Measurements from ENCODE around the gene KLHL33. TPM values are rescaled to one million over a fixed set of nuclear protein-coding genes. Genes with fewer than 3 reads are reported as not detected.
"Not testable (repeated sequence)": the region's sequence is repeated elsewhere in the genome, so short reads cannot be mapped to it uniquely, and the experiment has no call there.

KLHL33 gene
- total RNA-seq, 4 donors from 2014 or later: 1.2 to 4.5 (median 1.8) TPM

- Histone ChIP-seq H3K4me3 (no peak overlapping the region), H3K9me3 (no peaks in the 10 kb centered on the region), H3K27ac (no peak overlapping the region), H3K4me1 (no peaks in the 10 kb centered on the region), H3K27me3 (no peaks in the 10 kb centered on the region), H3K36me3 (peaks cover 0 to 83% (median 40%) of the 10 kb centered on the region in 3 donors)
- DNase-seq (ENCODE audit: low spot score in 2 of 2): no peak
- no peak for TF ChIP-seq POLR2A (IDR thresholded peaks at IDR 0.05)
- no peak for TF ChIP-seq EP300 (IDR thresholded peaks at IDR 0.05)
- TF ChIP-seq CTCF (IDR thresholded peaks at IDR 0.05): no peak
- 94 to 95% methylated on average over 5 of the region's 5 CpGs for WGBS, 2 donors
Measured at GRCh38 chr14:20446889-20447288, 10.9 kb upstream of the KLHL33 start.

GRCh38 chr14:20443650-20444049 is 7.7 kb upstream of the KLHL33 start:
- DNase-seq (ENCODE audit: low spot score in 2 of 2); H3K4me1 ChIP-seq; H3K27me3 ChIP-seq; H3K4me3 ChIP-seq; H3K9me3 ChIP-seq; H3K27ac ChIP-seq: not testable (repeated sequence)
- H3K36me3 ChIP-seq: peaks cover 0 to 51% (median 24%) of the 10 kb centered on the region in 3 donors
- WGBS, 2 donors: 46 to 67% methylated on average over 3 to 4 of the region's 4 CpGs

- WGBS, 2 donors: 85 to 91% methylated on average over 2 of the region's 2 CpGs
Measured at GRCh38 chr14:20441461-20441860, 5.5 kb upstream of the KLHL33 start.

GRCh38 chr14:20440882-20441281 is 4.9 kb upstream of the KLHL33 start:
- Histone ChIP-seq H3K27me3 (no peaks in the 10 kb centered on the region), H3K27ac (no peak overlapping the region), H3K4me3 (no peak overlapping the region), H3K9me3 (no peaks in the 10 kb centered on the region), H3K36me3 (peaks cover 0 to 23% (median 4%) of the 10 kb centered on the region in 3 donors), H3K4me1 (peaks cover 0 to 4% (median 0%) of the 10 kb centered on the region in 4 donors)
- WGBS, 2 donors: 75 to 76% methylated on average over 5 of the region's 5 CpGs
- DNase-seq (ENCODE audit: low spot score in 2 of 2): no peak
- TF ChIP-seq CTCF (IDR thresholded peaks at IDR 0.05) (no peak), EP300 (IDR thresholded peaks at IDR 0.05) (no peak), POLR2A (IDR thresholded peaks at IDR 0.05) (no peak)

More at GRCh38 chr14:20441461-20441860, 5.5 kb upstream of the KLHL33 start:
- no peak overlapping the region for H3K27ac ChIP-seq
- H3K4me1 ChIP-seq: no peaks in the 10 kb centered on the region
- H3K9me3 ChIP-seq: no peaks in the 10 kb centered on the region
- no peaks in the 10 kb centered on the region for H3K27me3 ChIP-seq
- TF ChIP-seq CTCF (IDR thresholded peaks at IDR 0.05): no peak
- TF ChIP-seq POLR2A (IDR thresholded peaks at IDR 0.05): no peak
- TF ChIP-seq EP300 (IDR thresholded peaks at IDR 0.05): no peak
- peaks cover 0 to 29% (median 5%) of the 10 kb centered on the region in 3 donors for H3K36me3 ChIP-seq
- H3K4me3 ChIP-seq: no peak overlapping the region
- no peak for DNase-seq (ENCODE audit: low spot score in 2 of 2)

GRCh38 chr14:20440465-20440864 is 4.5 kb upstream of the KLHL33 start:
- H3K36me3 ChIP-seq: peaks cover 0 to 19% (median under 1%) of the 10 kb centered on the region in 3 donors
- no peak overlapping the region for H3K27ac ChIP-seq
- DNase-seq (ENCODE audit: low spot score in 2 of 2): no peak
- H3K4me3 ChIP-seq: no peak overlapping the region
- TF ChIP-seq CTCF (IDR thresholded peaks at IDR 0.05): no peak
- TF ChIP-seq POLR2A (IDR thresholded peaks at IDR 0.05): no peak
- TF ChIP-seq EP300 (IDR thresholded peaks at IDR 0.05): no peak
- no peaks in the 10 kb centered on the region for H3K9me3 ChIP-seq
- 80 to 85% methylated on average over 5 of the region's 5 CpGs for WGBS, 2 donors
- peaks cover 0 to 8% (median under 1%) of the 10 kb centered on the region in 4 donors for H3K4me1 ChIP-seq
- no peaks in the 10 kb centered on the region for H3K27me3 ChIP-seq

GRCh38 chr14:20438664-20439063 is 2.7 kb upstream of the KLHL33 start:
- Histone ChIP-seq H3K4me1 (peaks cover 0 to 26% (median 10%) of the 10 kb centered on the region in 4 donors), H3K27ac (no peak overlapping the region), H3K36me3 (peaks cover 0 to 5% (median 0%) of the 10 kb centered on the region in 3 donors), H3K4me3 (no peak overlapping the region), H3K9me3 (no peaks in the 10 kb centered on the region), H3K27me3 (no peaks in the 10 kb centered on the region)
- TF ChIP-seq EP300 (IDR thresholded peaks at IDR 0.05) (no peak), CTCF (IDR thresholded peaks at IDR 0.05) (no peak), POLR2A (IDR thresholded peaks at IDR 0.05) (no peak)
- DNase-seq (ENCODE audit: low spot score in 2 of 2): no peak
- 83 to 88% methylated on average over 7 of the region's 7 CpGs for WGBS, 2 donors
